Measurements from ENCODE around the gene SPIRE1. TPM values are rescaled to one million over a fixed set of nuclear protein-coding genes. Genes with fewer than 3 reads are reported as not detected.
"Not testable (repeated sequence)": the region's sequence is repeated elsewhere in the genome, so short reads cannot be mapped to it uniquely, and the experiment has no call there.

The SPIRE1 gene
- total RNA-seq, 2 donors from 2014 or later, result 1.1 to 3.5 TPM

DNA sequence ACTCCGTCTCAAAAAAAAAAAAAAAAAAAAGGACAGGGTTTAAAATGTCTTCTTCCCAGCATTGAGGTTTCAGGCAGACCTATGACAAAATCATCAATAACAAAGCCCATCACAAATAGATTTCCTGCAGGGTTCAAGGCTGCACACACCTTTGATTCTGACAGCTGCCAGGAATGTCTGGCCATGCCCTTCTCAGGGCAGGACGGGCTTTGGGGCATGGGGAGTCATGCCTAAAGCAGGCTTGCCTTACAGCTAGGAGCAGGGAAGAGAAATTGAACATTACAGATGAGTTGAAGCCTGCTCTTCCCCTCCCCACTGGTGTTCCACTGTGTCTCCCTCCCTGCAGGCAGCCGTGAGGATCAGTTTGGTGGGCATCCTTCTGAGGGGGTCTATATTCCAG is 246.5 kb downstream of the SPIRE1 start:
- Mint-ChIP-seq H3K27ac (no peak overlapping the region), H3K36me3 (ENCODE audit: low read depth) (no peaks in the 10 kb centered on the region), H3K27me3 (no peaks in the 10 kb centered on the region), H3K4me3 (no peak overlapping the region), H3K4me1 (peaks cover 9% of the 10 kb centered on the region)
- ATAC-seq, result no peak
- H3K9me3 ChIP-seq (ENCODE audit: control insufficient read depth, low read length, poor library complexity, severe bottlenecking), result no peaks in the 10 kb centered on the region
- DNase-seq, result no peak

DNA sequence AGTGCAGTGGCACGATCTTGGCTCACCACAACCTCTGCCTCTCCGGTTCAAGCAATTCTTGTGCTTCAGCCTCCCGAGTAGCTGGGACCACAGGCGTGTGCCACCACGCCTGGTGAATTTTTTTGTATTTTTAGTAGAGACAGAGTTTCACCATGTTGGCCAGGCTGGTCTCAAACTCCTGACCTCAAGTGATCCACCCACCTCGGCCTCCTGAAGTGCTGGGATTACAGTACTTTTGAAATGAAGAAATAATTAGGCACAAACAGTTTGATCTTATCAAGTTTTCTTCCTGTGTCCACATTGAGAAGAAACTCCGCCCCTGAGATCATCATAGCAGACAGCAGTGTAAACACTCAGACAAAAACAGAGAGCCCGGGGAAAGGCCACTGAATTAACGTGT is 247.2 kb downstream of the SPIRE1 start:
- not testable (repeated sequence) for H3K27me3 Mint-ChIP-seq; DNase-seq; H3K4me3 Mint-ChIP-seq; H3K9me3 ChIP-seq (ENCODE audit: control insufficient read depth, low read length, poor library complexity, severe bottlenecking); H3K27ac Mint-ChIP-seq; H3K36me3 Mint-ChIP-seq (ENCODE audit: low read depth); ATAC-seq
- H3K4me1 Mint-ChIP-seq, result peaks cover 10% of the 10 kb centered on the region

GRCh38 chr18:12410081-12410481 is 247.8 kb downstream of the SPIRE1 start:
- no peak overlapping the region for H3K4me3 Mint-ChIP-seq
- ATAC-seq (no peak), DNase-seq (no peak)
- H3K36me3 Mint-ChIP-seq (ENCODE audit: low read depth), result no peaks in the 10 kb centered on the region
- H3K9me3 ChIP-seq (ENCODE audit: control insufficient read depth, low read length, poor library complexity, severe bottlenecking), result no peaks in the 10 kb centered on the region
- peaks cover 10% of the 10 kb centered on the region for H3K27me3 Mint-ChIP-seq
- peaks cover 10% of the 10 kb centered on the region for H3K4me1 Mint-ChIP-seq
- no peak overlapping the region for H3K27ac Mint-ChIP-seq

- peaks cover 10% of the 10 kb centered on the region for H3K4me1 Mint-ChIP-seq
- DNase-seq (no peak), ATAC-seq (no peak)
- peaks cover 12% of the 10 kb centered on the region for H3K27me3 Mint-ChIP-seq
- H3K4me3 Mint-ChIP-seq, result no peak overlapping the region
- no peaks in the 10 kb centered on the region for H3K9me3 ChIP-seq (ENCODE audit: control insufficient read depth, low read length, poor library complexity, severe bottlenecking)
- no peaks in the 10 kb centered on the region for H3K36me3 Mint-ChIP-seq (ENCODE audit: low read depth)
- H3K27ac Mint-ChIP-seq, result no peak overlapping the region
Measured at GRCh38 chr18:12409469-12409868, 248.4 kb downstream of the SPIRE1 start.

DNA sequence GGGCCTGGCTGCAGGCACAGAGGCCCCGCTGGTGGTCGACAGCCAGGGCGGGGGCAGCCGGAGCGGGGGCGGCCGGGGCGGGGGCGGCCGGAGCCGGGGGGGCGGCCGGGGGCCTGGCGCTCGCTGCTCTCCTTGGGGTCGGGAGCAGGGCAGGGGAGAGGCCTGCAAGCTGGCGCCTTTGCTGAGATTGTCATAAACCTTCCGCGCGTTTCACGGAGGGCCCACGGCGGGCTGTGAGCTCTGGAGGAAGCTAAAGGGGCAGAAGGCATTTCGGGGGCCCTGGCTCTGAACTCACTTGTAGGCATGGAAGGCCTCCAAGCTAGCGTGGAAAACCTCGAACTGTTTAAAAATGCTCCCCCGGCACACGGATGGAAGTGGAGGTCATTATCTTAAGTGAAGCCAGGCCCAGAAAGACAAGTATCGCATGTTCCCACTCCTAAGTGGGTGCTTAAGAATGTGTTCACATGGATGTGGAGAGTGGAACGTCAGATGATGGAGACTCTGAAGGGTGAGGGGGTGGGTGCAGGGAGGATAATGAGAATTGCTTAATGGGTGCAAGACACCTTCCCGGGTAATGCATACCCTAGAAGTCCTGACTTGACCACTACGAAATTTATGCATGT is 249.5 kb downstream of the SPIRE1 start:
- no peak for DNase-seq
- H3K27me3 Mint-ChIP-seq, result peaks cover 17% of the 10 kb centered on the region
- no peak overlapping the region for H3K27ac Mint-ChIP-seq
- H3K9me3 ChIP-seq (ENCODE audit: control insufficient read depth, low read length, poor library complexity, severe bottlenecking), result no peaks in the 10 kb centered on the region
- peaks cover 10% of the 10 kb centered on the region for H3K4me1 Mint-ChIP-seq
- peak; percentile 2 for ATAC-seq
- no peaks in the 10 kb centered on the region for H3K36me3 Mint-ChIP-seq (ENCODE audit: low read depth)
- H3K4me3 Mint-ChIP-seq, result peak overlapping the region; percentile 64

GRCh38 chr18:12406371-12407111 is 251.4 kb downstream of the SPIRE1 start:
- H3K27me3 Mint-ChIP-seq, result peaks cover 33% of the 10 kb centered on the region
- H3K4me1 Mint-ChIP-seq, result peaks cover 12% of the 10 kb centered on the region
- ATAC-seq (no peak), DNase-seq (no peak)
- H3K36me3 Mint-ChIP-seq (ENCODE audit: low read depth), result no peaks in the 10 kb centered on the region
- no peak overlapping the region for H3K27ac Mint-ChIP-seq
- no peaks in the 10 kb centered on the region for H3K9me3 ChIP-seq (ENCODE audit: control insufficient read depth, low read length, poor library complexity, severe bottlenecking)
- peak overlapping the region; percentile 80 for H3K4me3 Mint-ChIP-seq

DNA sequence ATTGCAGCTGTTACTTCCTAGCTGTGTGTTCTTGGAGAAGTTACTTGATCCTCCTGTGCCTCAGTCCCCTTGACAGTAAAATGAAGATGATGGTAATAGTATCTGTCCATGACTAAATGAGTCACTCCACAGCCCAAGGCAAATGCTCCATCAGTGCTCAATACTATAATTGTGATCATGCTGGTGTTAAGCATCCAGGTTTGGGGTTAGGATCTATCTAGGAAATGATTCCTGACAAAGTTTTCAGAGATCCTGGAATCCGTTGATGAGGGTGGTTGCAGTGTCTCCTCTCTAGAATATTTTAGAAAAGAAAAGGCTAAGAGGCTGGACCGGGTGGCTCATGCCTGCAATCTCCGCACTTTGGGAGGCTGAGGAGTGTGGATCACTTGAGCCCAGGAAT is 252.8 kb downstream of the SPIRE1 start:
- H3K4me1 Mint-ChIP-seq, result peaks cover 12% of the 10 kb centered on the region
- peak overlapping the region; percentile 50 for H3K4me3 Mint-ChIP-seq
- H3K9me3 ChIP-seq (ENCODE audit: control insufficient read depth, low read length, poor library complexity, severe bottlenecking), result no peaks in the 10 kb centered on the region
- peaks cover 33% of the 10 kb centered on the region for H3K27me3 Mint-ChIP-seq
- ATAC-seq (no peak), DNase-seq (no peak)
- H3K36me3 Mint-ChIP-seq (ENCODE audit: low read depth), result no peaks in the 10 kb centered on the region
- no peak overlapping the region for H3K27ac Mint-ChIP-seq

- no peaks in the 10 kb centered on the region for H3K9me3 ChIP-seq (ENCODE audit: control insufficient read depth, low read length, poor library complexity, severe bottlenecking)
- no peak for DNase-seq
- no peak for ATAC-seq
- Mint-ChIP-seq H3K27me3 (peaks cover 39% of the 10 kb centered on the region), H3K36me3 (ENCODE audit: low read depth) (no peaks in the 10 kb centered on the region), H3K4me1 (peaks cover 12% of the 10 kb centered on the region), H3K27ac (no peak overlapping the region), H3K4me3 (no peak overlapping the region)
Measured at GRCh38 chr18:12403601-12404506, 254.1 kb downstream of the SPIRE1 start.

GRCh38 chr18:12401881-12402280 is 256.0 kb downstream of the SPIRE1 start:
- peaks cover 4% of the 10 kb centered on the region for H3K4me1 Mint-ChIP-seq
- H3K4me3 Mint-ChIP-seq, result no peak overlapping the region
- DNase-seq (no peak), ATAC-seq (no peak)
- H3K9me3 ChIP-seq (ENCODE audit: control insufficient read depth, low read length, poor library complexity, severe bottlenecking), result no peaks in the 10 kb centered on the region
- H3K27me3 Mint-ChIP-seq, result peaks cover 56% of the 10 kb centered on the region
- no peaks in the 10 kb centered on the region for H3K36me3 Mint-ChIP-seq (ENCODE audit: low read depth)
- no peak overlapping the region for H3K27ac Mint-ChIP-seq

GRCh38 chr18:12399231-12399630 is 258.7 kb downstream of the SPIRE1 start:
- peaks cover 60% of the 10 kb centered on the region for H3K27me3 Mint-ChIP-seq

GRCh38 chr18:12398625-12399024 is 259.3 kb downstream of the SPIRE1 start:
- no peak overlapping the region for H3K27ac Mint-ChIP-seq
- H3K4me1 Mint-ChIP-seq, result peaks cover 5% of the 10 kb centered on the region
- H3K27me3 Mint-ChIP-seq, result peaks cover 59% of the 10 kb centered on the region
- H3K36me3 Mint-ChIP-seq (ENCODE audit: low read depth), result no peaks in the 10 kb centered on the region
- DNase-seq, result no peak
- H3K4me3 Mint-ChIP-seq, result no peak overlapping the region
- no peaks in the 10 kb centered on the region for H3K9me3 ChIP-seq (ENCODE audit: control insufficient read depth, low read length, poor library complexity, severe bottlenecking)
- no peak for ATAC-seq

More at GRCh38 chr18:12399231-12399630, 258.7 kb downstream of the SPIRE1 start:
- Mint-ChIP-seq H3K4me1 (peaks cover 5% of the 10 kb centered on the region), H3K4me3 (no peak overlapping the region), H3K27ac (no peak overlapping the region), H3K36me3 (ENCODE audit: low read depth) (no peaks in the 10 kb centered on the region)
- DNase-seq, result no peak
- no peaks in the 10 kb centered on the region for H3K9me3 ChIP-seq (ENCODE audit: control insufficient read depth, low read length, poor library complexity, severe bottlenecking)
- ATAC-seq, result no peak

DNA sequence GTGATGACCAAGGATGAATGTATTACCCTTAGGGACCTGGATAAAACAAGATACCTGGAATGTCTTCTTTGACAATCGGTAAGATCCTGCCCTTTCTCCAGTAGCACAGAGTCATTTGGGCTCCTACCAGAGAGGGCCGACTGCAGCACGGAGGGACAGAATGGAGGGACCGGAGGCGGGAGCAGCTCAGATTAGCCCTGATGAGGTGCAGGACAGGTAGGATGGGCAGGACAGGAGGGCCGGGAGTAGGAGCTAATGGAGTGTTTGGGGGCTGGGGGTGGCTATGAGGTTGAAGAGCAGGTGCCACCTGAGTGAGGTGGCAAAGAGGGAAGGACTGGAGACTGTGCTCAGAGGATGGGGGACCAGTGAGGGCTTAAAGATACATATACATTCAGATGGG is 260.1 kb downstream of the SPIRE1 start:
- ATAC-seq (no peak), DNase-seq (no peak)
- Mint-ChIP-seq H3K36me3 (ENCODE audit: low read depth) (no peaks in the 10 kb centered on the region), H3K4me3 (no peak overlapping the region), H3K4me1 (peaks cover 5% of the 10 kb centered on the region), H3K27ac (no peak overlapping the region), H3K27me3 (peaks cover 54% of the 10 kb centered on the region)
- H3K9me3 ChIP-seq (ENCODE audit: control insufficient read depth, low read length, poor library complexity, severe bottlenecking), result no peaks in the 10 kb centered on the region

DNA sequence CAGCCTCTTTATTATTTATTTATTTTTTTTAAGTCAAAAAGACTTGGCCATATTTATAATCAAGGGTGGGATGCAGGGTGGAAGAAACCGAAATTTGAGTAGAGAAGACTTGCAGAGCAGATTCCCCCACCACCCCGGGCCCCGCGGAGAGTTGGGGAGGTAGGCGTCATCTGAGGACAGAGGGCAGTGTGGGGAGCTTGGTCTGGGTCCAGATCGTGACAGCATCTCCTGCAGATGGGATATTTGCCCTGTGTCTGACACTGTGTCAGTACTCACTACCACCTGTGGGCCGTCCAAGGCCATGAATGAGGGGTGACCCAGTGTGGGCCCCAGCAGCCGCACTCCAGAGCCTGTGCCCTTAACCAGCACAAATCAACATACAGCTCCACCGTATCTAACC is 260.7 kb downstream of the SPIRE1 start:
- Mint-ChIP-seq H3K27ac (no peak overlapping the region), H3K27me3 (peaks cover 48% of the 10 kb centered on the region), H3K4me3 (no peak overlapping the region), H3K36me3 (ENCODE audit: low read depth) (no peaks in the 10 kb centered on the region), H3K4me1 (peaks cover 3% of the 10 kb centered on the region)
- H3K9me3 ChIP-seq (ENCODE audit: control insufficient read depth, low read length, poor library complexity, severe bottlenecking), result no peaks in the 10 kb centered on the region
- no peak for DNase-seq
- ATAC-seq, result no peak
